Fibroblast of lung (primary cell): Measurements from ENCODE around the gene MTM1. TPM values are rescaled to one million over a fixed set of nuclear protein-coding genes. Genes with fewer than 3 reads are reported as not detected.

ENCODE experiments used
- DNase-seq, 2 donors: peaks; one replicate each; pipeline versions ENCODE4 v3.0.0 to v3.0.0-alpha.2; 2010; ENCODE audit warnings: low read depth in 2 of 2
- H2AFZ ChIP-seq: 2 replicates; pipeline ENCODE4 v1.5.1; 2012; ENCODE audit warnings: low read length, control low read depth, inconsistent platforms
- H3K27ac ChIP-seq: 2 replicates; pipeline ENCODE4 v1.5.1; 2011; ENCODE audit warnings: low read length, control low read depth; ENCODE audit not compliant: insufficient read depth
- H3K27me3 ChIP-seq: 2 replicates; pipeline ENCODE4 v1.5.1; 2011; ENCODE audit warnings: mild to moderate bottlenecking, low read length; ENCODE audit not compliant: control insufficient read depth, insufficient read depth
- H3K36me3 ChIP-seq: 2 replicates; pipeline ENCODE4 v1.5.1; 2011; ENCODE audit warnings: low read length; ENCODE audit not compliant: control insufficient read depth, insufficient read depth
- H3K4me1 ChIP-seq: 2 replicates; pipeline ENCODE4 v1.5.1; 2011; ENCODE audit warnings: low read length; ENCODE audit not compliant: control insufficient read depth, insufficient read depth; ENCODE audit errors: extremely low read depth
- H3K4me2 ChIP-seq: 2 replicates; pipeline ENCODE4 v1.5.1; 2011; ENCODE audit warnings: low read length, control low read depth; ENCODE audit not compliant: insufficient read depth; ENCODE audit errors: extremely low read depth
- H3K4me3 ChIP-seq, 4 experiments: fragments of 200-600 bp in 1 of 4; sonication (generic) in 1 of 4; replicated peaks in 1 of 4; 2 replicates each; pipeline ENCODE4 v1.5.1; 2011 to 2016; ENCODE audit warnings: low read length in 4 of 4, low read depth in 3 of 4, mild to moderate bottlenecking in 3 of 4, control low read depth in 2 of 4, inconsistent platforms in 1 of 4, mixed read lengths in 1 of 4; ENCODE audit not compliant: insufficient read depth in 1 of 4; ENCODE audit errors: control extremely low read depth in 1 of 4
- H3K79me2 ChIP-seq: 2 replicates; pipeline ENCODE4 v1.5.1; 2012; ENCODE audit warnings: mild to moderate bottlenecking, low read length, inconsistent platforms; ENCODE audit not compliant: control insufficient read depth, insufficient read depth
- H3K9ac ChIP-seq: 2 replicates; pipeline ENCODE4 v1.5.1; 2011; ENCODE audit warnings: mild to moderate bottlenecking, low read length, control low read depth; ENCODE audit not compliant: insufficient read depth
- H3K9me3 ChIP-seq: 2 replicates; pipeline ENCODE4 v1.5.1; 2012; ENCODE audit warnings: low read depth, low read length; ENCODE audit not compliant: control insufficient read depth, insufficient read depth
- H4K20me1 ChIP-seq: 2 replicates; pipeline ENCODE4 v1.5.1; 2011; ENCODE audit warnings: low read length; ENCODE audit not compliant: control insufficient read depth, insufficient read depth; ENCODE audit errors: extremely low read depth
- EZH2 ChIP-seq: IDR thresholded peaks from 2 replicates; pipeline ENCODE4 v1.5.1; 2012; ENCODE audit warnings: low read length, control low read depth, mild to moderate bottlenecking; ENCODE audit errors: missing control alignments
- polyA plus RNA-seq, 2 donors: library from polyadenylated mRNA; depleted of rRNA in 1 of 2; stranded (reverse) in 1 of 2; unstranded in 1 of 2; fragments of >200 nt; gene quantifications; 2 replicates each; pipeline ENCODE4 v1.2.1, GENCODE V29; 2011 to 2012; ENCODE audit warnings: missing spikeins in 1 of 2
- total RNA-seq: library from RNA; depleted of rRNA; stranded (reverse); fragments of >200 nt; gene quantifications from 2 replicates; pipeline ENCODE4 v1.2.1, GENCODE V29; 2014
- TF ChIP-seq, protein P1 (sequence below), 2 donors: IDR thresholded peaks in 1 of 2; conservative IDR thresholded peaks in 1 of 2; 1 replicate in 1 of 2; 2 replicates in 1 of 2; pipeline ENCODE4 v1.5.1; 2011 to 2012; ENCODE audit warnings: low read length in 2 of 2, control low read depth in 1 of 2, inconsistent platforms in 1 of 2, low read depth in 1 of 2, mild to moderate bottlenecking in 1 of 2

The MTM1 gene
- total and polyA plus RNA-seq, 2 donors (not counting 1 experiment from before 2014, with no cell fraction given) = 5.0 to 15.2 TPM

DNA sequence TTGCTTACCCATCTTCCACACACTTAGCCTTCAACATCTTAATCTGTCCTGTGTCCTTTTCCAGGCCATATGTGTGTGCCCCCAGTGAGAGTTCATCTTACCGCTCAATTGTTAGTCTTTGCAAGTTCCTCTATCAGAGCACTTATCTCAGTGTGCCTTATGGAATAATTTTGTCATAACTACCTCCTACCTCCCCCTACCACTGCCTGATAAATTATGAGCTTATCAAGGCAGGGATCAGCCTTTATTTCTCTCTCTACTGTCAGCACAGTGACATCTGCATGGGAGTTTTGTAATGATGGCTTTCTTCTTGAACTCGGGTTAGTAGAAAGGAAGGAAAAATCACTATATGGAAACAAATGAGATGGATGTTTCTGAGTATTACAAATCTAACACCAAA lies 53.2 kb downstream of the MTM1 start:
- Histone ChIP-seq H4K20me1 (no peaks in the 10 kb centered on the region), H3K27me3 (no peaks in the 10 kb centered on the region), H3K4me1 (no peaks in the 10 kb centered on the region), H3K9me3 (no peaks in the 10 kb centered on the region), H3K4me3 (no peak overlapping the region), H3K36me3 (no peaks in the 10 kb centered on the region), H2AFZ (no peak overlapping the region), H3K9ac (no peak overlapping the region), H3K4me2 (no peak overlapping the region), H3K27ac (no peak overlapping the region), H3K79me2 (no peaks in the 10 kb centered on the region)
- TF ChIP-seq, protein P1, sequence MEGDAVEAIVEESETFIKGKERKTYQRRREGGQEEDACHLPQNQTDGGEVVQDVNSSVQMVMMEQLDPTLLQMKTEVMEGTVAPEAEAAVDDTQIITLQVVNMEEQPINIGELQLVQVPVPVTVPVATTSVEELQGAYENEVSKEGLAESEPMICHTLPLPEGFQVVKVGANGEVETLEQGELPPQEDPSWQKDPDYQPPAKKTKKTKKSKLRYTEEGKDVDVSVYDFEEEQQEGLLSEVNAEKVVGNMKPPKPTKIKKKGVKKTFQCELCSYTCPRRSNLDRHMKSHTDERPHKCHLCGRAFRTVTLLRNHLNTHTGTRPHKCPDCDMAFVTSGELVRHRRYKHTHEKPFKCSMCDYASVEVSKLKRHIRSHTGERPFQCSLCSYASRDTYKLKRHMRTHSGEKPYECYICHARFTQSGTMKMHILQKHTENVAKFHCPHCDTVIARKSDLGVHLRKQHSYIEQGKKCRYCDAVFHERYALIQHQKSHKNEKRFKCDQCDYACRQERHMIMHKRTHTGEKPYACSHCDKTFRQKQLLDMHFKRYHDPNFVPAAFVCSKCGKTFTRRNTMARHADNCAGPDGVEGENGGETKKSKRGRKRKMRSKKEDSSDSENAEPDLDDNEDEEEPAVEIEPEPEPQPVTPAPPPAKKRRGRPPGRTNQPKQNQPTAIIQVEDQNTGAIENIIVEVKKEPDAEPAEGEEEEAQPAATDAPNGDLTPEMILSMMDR (conservative IDR thresholded peaks at IDR 0.05 in 1 of 2, IDR thresholded peaks at IDR 0.05 in 1 of 2; ENCODE audit: low read depth in 1 of 2, low read length in 2 of 2) = no peak
- no peak for TF ChIP-seq EZH2
- no peak for DNase-seq

DNA sequence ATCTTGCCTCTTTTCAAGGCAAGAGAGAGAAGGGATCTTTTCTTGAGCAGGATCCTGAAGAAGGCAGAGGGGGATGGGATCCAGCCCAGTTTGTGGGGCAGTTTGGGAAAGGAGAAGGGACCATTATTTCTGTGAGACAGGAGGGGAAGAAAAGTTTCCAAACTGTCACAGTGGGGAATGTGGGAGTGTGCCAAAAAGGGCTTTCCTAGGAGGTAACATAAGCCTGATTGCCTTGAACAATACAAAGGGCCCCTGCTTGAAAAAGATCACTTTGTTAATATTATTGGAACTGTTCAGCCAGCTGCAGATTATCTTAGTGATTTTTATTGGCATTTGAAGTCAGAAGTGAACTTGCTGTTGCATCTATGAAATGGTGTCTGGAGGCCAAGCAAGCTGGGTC lies 55.2 kb downstream of the MTM1 start:
- Histone ChIP-seq H3K36me3 (no peaks in the 10 kb centered on the region), H3K4me1 (no peaks in the 10 kb centered on the region), H2AFZ (no peak overlapping the region), H3K9ac (no peak overlapping the region), H4K20me1 (no peaks in the 10 kb centered on the region), H3K79me2 (no peaks in the 10 kb centered on the region), H3K4me3 (no peak overlapping the region), H3K27ac (no peak overlapping the region), H3K9me3 (no peaks in the 10 kb centered on the region), H3K27me3 (no peaks in the 10 kb centered on the region), H3K4me2 (no peak overlapping the region)
- TF ChIP-seq EZH2 = no peak
- TF ChIP-seq, protein P1 (conservative IDR thresholded peaks at IDR 0.05 in 1 of 2, IDR thresholded peaks at IDR 0.05 in 1 of 2; ENCODE audit: low read depth in 1 of 2, low read length in 2 of 2) = no peak
- DNase-seq = no peak

DNA sequence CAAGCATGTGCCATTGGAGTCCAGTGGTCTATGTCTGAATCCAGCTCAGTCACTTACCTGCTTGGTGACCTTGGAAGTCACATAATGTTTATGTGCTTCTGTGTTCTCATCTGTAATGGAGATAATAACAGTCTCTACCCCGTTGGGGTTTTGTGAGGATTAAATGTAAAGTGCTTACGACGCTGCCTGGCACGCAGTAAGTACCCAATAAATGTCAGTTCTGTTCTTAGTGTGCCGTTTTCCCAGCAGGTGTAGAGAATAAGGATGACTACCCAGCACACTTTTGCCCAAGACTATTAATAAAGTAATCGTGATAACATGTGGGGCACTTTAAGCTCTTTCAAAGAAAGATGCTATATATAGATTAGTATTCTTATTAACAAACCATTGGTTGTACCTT lies 56.7 kb downstream of the MTM1 start:
- no peaks in the 10 kb centered on the region for H4K20me1 ChIP-seq
- H3K9ac ChIP-seq = no peak overlapping the region
- TF ChIP-seq, protein P1 (conservative IDR thresholded peaks at IDR 0.05 in 1 of 2, IDR thresholded peaks at IDR 0.05 in 1 of 2; ENCODE audit: low read depth in 1 of 2, low read length in 2 of 2) = no peak
- no peak for TF ChIP-seq EZH2
- no peak for DNase-seq
- no peak overlapping the region for H2AFZ ChIP-seq
- no peak overlapping the region for H3K4me2 ChIP-seq
- H3K36me3 ChIP-seq = no peaks in the 10 kb centered on the region
- no peaks in the 10 kb centered on the region for H3K79me2 ChIP-seq
- no peak overlapping the region for H3K27ac ChIP-seq
- no peaks in the 10 kb centered on the region for H3K27me3 ChIP-seq
- H3K9me3 ChIP-seq = no peaks in the 10 kb centered on the region
- no peaks in the 10 kb centered on the region for H3K4me1 ChIP-seq
- no peak overlapping the region for H3K4me3 ChIP-seq
